Measurements from ENCODE around the gene DUXB. TPM values are rescaled to one million over a fixed set of nuclear protein-coding genes. Genes with fewer than 3 reads are reported as not detected.

The DUXB gene
- polyA plus RNA-seq, 1 donor (not counting 4 experiments of a cell fraction or from before 2014, with no cell fraction given), result not detected

GRCh38 chr16:75714661-75715060 is 13.4 kb upstream of the DUXB start:
- Histone ChIP-seq H4K20me1 (ENCODE audit: control insufficient read depth, extremely low read depth, insufficient read depth, low read length) (no peaks in the 10 kb centered on the region), H3K9ac (ENCODE audit: control insufficient read depth, extremely low read depth, insufficient read depth, low read length) (no peak overlapping the region), H3K9me1 (ENCODE audit: control insufficient read depth, extremely low read depth, insufficient read depth, low read length) (no peaks in the 10 kb centered on the region), H3K27me3 (ENCODE audit: control insufficient read depth, extremely low read depth, insufficient read depth, low read length) (no peaks in the 10 kb centered on the region), H3K4me2 (ENCODE audit: control insufficient read depth, extremely low read depth, insufficient read depth, low read depth, low read length) (no peak overlapping the region), H3K36me3 (ENCODE audit: control insufficient read depth in 2 of 2, extremely low read depth in 1 of 2, insufficient read depth in 2 of 2, low read length in 2 of 2) (no peaks in the 10 kb centered on the region), H3K9me3 (ENCODE audit: control insufficient read depth, low read depth, low read length) (no peaks in the 10 kb centered on the region), H2AFZ (ENCODE audit: control insufficient read depth, low read length) (no peak overlapping the region), H3K4me1 (ENCODE audit: control insufficient read depth, extremely low read depth, insufficient read depth, low read length) (no peaks in the 10 kb centered on the region), H3K27ac (ENCODE audit: control insufficient read depth, insufficient read depth, low read length) (no peak overlapping the region), H3K79me2 (ENCODE audit: control insufficient read depth, insufficient read depth, low read length) (no peaks in the 10 kb centered on the region), H3K4me3 (ENCODE audit: control insufficient read depth in 2 of 3, extremely low read depth in 1 of 3, insufficient read depth in 2 of 3, low read depth in 1 of 3, low read length in 3 of 3) (no peak overlapping the region)
- dilution Hi-C loops (cut with MboI; ENCODE audit: extremely low pct_ligation_motif_present, low sequenced_read_pairs), result no loop called here
- DNase-seq (ENCODE audit: low read depth, low spot score) (no peak), FAIRE-seq (no peak)
- no peak for TF ChIP-seq CTCF (optimal IDR thresholded peaks at IDR 0.05 in 1 of 3, IDR thresholded peaks at IDR 0.05 in 1 of 3, conservative IDR thresholded peaks at IDR 0.05 in 1 of 3; ENCODE audit: extremely low read depth in 1 of 3, insufficient read depth in 2 of 3, low read length in 3 of 3)

- Histone ChIP-seq H3K9ac (ENCODE audit: control insufficient read depth, extremely low read depth, insufficient read depth, low read length) (no peak overlapping the region), H3K36me3 (ENCODE audit: control insufficient read depth in 2 of 2, extremely low read depth in 1 of 2, insufficient read depth in 2 of 2, low read length in 2 of 2) (no peaks in the 10 kb centered on the region), H3K9me1 (ENCODE audit: control insufficient read depth, extremely low read depth, insufficient read depth, low read length) (no peaks in the 10 kb centered on the region), H2AFZ (ENCODE audit: control insufficient read depth, low read length) (no peak overlapping the region), H3K4me2 (ENCODE audit: control insufficient read depth, extremely low read depth, insufficient read depth, low read depth, low read length) (no peak overlapping the region), H3K27ac (ENCODE audit: control insufficient read depth, insufficient read depth, low read length) (no peak overlapping the region), H3K9me3 (ENCODE audit: control insufficient read depth, low read depth, low read length) (no peaks in the 10 kb centered on the region), H3K4me3 (ENCODE audit: control insufficient read depth in 2 of 3, extremely low read depth in 1 of 3, insufficient read depth in 2 of 3, low read depth in 1 of 3, low read length in 3 of 3) (no peak overlapping the region), H4K20me1 (ENCODE audit: control insufficient read depth, extremely low read depth, insufficient read depth, low read length) (no peaks in the 10 kb centered on the region), H3K4me1 (ENCODE audit: control insufficient read depth, extremely low read depth, insufficient read depth, low read length) (no peaks in the 10 kb centered on the region), H3K79me2 (ENCODE audit: control insufficient read depth, insufficient read depth, low read length) (no peaks in the 10 kb centered on the region), H3K27me3 (ENCODE audit: control insufficient read depth, extremely low read depth, insufficient read depth, low read length) (no peaks in the 10 kb centered on the region)
- TF ChIP-seq CTCF (optimal IDR thresholded peaks at IDR 0.05 in 1 of 3, IDR thresholded peaks at IDR 0.05 in 1 of 3, conservative IDR thresholded peaks at IDR 0.05 in 1 of 3; ENCODE audit: extremely low read depth in 1 of 3, insufficient read depth in 2 of 3, low read length in 3 of 3), result no peak
- no peak for TF ChIP-seq EZH2 (IDR thresholded peaks at IDR 0.05; ENCODE audit: low read length)
- dilution Hi-C loops (cut with MboI; ENCODE audit: extremely low pct_ligation_motif_present, low sequenced_read_pairs), result no loop called here
- FAIRE-seq (no peak), DNase-seq (ENCODE audit: low read depth, low spot score) (no peak)
Measured at GRCh38 chr16:75710344-75710743, 9.1 kb upstream of the DUXB start.
